Measurements from ENCODE around the gene INPP5J.

GRCh38 chr22:31122532-31123291 lies at the start of gene INPP5J:
- TF ChIP-seq NR1H2 (CRISPR knock-in tag; IDR thresholded peaks at IDR 0.05) (no peak), CDX4 (CRISPR knock-in tag; IDR thresholded peaks at IDR 0.05; ENCODE audit: borderline replicate concordance) (no peak), SMAD4 (CRISPR knock-in tag; IDR thresholded peaks at IDR 0.05) (no peak), ETV6 (CRISPR knock-in tag; IDR thresholded peaks at IDR 0.05) (no peak), CTCF (IDR thresholded peaks at IDR 0.05) (no peak), TEAD4 (CRISPR knock-in tag; IDR thresholded peaks at IDR 0.05) (no peak), SP1 (CRISPR knock-in tag; conservative IDR thresholded peaks at IDR 0.05) (no peak), ARID4B (CRISPR knock-in tag; IDR thresholded peaks at IDR 0.05; ENCODE audit: borderline replicate concordance) (no peak), USF2 (CRISPR knock-in tag; IDR thresholded peaks at IDR 0.05) (no peak)

All from WTC11 (cell line).